OCI-M1 (cell line): ENCODE data around the gene XRCC5.
"Not testable (repeated sequence)": the region's sequence is repeated elsewhere in the genome, so short reads cannot be mapped to it uniquely, and the experiment has no call there.

ENCODE experiments used
- DNase-seq: peaks from one replicate; lab custom pipeline; 2025; lab: John Stamatoyannopoulos, UW

The XRCC5 gene

GRCh38 chr2:216201692-216202306, 92.7 kb downstream of the XRCC5 start:
- DNase-seq: no peak

DNA sequence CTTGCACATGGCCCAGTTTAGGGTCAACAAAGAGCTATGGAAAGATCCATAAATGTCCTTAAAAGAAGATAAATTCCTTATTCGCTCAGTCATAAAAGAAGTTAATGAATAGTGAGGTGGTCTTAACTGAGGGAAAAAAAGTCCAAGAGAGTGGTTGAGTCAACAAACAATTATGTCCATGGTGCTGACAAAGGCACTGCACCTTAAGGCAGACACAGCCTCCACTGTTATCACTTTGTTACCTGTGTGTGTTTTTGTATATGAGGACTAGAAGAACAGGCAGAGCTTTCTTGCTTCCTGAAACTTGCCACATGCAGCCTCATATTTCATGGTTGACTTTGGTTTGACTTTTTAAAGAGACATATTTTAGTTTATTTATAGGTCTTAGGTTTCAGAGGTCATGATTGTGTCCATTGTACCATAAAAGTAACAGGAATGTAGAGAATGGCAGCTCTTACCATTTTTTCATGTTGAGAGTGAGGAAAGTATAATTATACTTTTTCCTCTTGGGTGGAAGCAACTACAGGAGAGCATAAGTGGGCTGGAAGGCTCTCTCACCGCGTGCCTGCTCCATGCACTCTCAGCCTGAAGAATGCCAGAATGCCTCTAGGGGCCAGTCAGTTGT, 93.6 kb downstream of the XRCC5 start:
- DNase-seq: no peak

- DNase-seq: no peak
Observed at GRCh38 chr2:216205486-216205885, 96.3 kb downstream of the XRCC5 start.

DNA sequence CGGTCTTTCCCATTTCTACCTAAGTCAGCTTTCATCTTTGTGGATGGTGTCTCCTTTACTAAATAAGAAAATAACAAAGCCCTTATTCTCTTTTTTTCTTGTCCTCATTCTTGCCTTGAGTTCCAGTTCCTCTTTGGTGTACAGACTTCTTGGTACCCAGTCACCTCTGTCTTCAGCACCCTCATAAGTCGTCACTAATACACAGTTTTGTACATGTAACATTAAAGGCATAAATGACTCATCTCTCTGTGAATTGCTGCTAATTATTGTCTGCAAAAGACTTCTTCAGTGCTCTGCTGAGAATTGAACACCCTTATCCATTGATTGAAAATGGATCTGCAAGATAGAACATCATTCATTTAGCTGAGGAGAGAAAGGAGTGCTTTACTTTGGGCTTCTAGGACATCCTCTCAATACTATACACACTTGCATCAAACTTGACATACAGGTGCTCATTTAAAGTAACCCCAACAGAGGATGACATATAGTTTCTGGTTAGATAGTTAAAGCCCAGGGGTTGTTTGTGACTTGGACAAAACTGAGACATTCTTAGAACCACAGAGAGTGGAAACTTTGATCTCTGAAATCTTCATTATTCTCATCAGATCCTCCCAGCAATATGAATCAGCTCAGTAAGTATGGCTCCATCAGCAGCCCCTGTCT, 97.0 kb downstream of the XRCC5 start:
- DNase-seq: no peak

GRCh38 chr2:216206821-216207220, 97.7 kb downstream of the XRCC5 start:
- no peak for DNase-seq

DNA sequence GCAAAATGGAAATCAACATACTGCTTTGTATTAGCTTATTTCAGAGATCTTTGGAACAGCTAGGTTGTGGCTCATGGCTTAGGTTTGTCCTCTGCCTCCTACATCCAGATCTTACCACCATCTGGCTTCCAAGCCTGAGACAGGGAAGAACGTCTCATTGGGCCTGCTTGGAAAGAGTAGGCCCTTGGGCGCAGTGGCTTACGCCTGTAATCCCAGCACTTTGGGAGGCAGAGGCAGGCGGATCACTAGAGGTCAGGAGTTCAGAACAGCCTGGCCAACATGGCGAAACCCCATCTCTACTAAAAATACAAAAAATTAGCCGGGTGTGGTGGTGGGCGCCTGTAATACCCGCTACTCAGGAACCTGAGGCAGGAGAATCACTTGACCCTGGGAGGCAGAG, 99.5 kb downstream of the XRCC5 start:
- DNase-seq: not testable (repeated sequence)

GRCh38 chr2:216210701-216211540, 101.8 kb downstream of the XRCC5 start:
- no peak for DNase-seq

DNA sequence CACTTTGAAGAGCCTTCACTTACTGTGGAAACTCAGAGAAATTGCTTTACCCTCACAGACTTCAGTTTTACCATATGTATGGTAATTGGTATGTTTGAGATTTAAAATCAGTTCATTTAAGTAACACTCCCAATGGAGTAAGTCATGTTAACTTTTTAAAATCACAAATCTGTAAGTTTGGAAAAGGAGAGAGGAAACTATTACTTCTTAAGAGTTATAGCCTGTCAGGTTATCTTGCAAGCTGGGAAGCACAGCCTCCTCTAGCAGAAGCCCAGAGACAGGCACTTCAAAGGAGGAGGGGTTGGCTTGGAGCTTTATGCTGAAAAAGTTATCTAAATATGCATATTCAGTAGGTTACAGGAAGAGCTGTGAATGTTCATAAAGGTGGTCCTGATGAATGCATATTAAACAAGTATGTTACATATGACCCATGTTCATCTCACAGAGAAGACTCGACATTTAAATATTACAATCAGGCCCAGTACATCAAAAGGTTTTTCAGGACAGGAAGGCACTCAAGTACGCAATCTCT, 102.5 kb downstream of the XRCC5 start:
- DNase-seq: no peak

DNA sequence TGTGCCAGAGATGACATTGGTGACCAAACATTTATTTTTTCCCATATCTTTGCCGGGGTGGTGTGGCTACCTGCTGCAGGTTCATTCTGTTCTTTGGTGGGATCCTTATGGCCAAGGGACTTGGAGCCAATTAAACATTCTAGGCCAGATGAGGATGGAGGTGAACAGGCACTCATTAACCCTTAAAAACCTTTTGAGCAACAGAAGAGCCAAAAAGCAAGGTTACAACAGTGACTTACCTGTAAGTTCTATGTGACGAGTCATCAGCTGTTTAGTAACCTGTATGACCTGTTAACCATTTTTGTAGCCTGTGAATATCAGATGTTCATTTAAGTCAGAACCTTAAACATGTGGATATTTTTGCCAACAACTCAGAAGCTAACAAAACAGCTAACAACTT, 105.6 kb downstream of the XRCC5 start:
- DNase-seq: no peak

DNA sequence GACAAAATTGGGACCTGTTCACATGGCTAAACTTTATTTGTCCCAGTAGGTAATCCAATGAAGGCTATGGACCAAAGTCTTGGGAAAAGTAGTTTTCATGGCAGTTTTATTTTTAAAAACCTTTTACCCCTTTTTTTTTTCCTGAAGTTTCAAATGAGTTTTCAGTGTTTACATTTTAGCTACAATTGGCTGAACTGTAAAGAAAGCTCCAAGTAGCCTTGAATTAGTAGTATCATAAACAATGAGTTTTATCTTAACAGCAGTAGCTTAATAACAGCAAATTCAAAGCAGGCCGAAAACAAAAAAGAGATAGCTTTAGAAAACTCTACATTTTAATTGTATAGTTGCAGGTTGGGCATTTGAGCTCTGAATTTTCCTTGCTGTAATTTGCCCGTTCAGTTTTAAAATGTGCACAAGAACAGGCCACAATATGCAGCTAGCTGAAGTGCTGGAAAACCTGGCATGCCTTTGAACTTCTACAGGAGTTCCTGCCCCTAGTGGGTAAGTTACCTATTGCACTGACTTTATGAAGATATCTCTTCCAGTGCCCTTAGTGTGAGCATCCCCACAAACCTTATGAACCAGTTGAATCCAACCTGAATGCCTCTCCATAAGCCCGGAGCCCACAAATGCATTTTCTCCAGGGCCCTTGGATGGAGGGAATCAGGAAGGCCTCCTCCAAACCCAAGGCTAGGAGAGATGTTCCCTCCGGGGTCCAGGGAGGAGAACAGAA, 106.7 kb downstream of the XRCC5 start:
- peak; percentile 53 for DNase-seq

GRCh38 chr2:216216951-216217903, 108.1 kb downstream of the XRCC5 start:
- DNase-seq: peak; percentile 42

DNA sequence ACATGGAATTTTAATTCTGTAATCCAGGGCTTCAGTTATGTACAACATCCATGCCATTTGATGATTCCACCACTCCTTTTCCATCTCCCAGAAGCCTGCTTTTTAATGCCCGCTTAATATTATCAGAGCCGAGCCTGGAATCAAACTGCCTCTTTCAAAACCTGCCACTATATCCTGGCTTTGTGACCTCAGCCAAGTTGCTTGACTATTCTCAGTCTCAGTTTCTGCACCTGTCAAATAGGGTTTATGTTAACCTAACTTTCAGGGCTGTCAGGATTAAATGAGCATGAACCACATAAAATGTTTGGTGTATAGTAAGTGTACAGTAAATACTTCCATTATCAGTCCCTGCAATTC, 108.7 kb downstream of the XRCC5 start:
- no peak for DNase-seq

DNA sequence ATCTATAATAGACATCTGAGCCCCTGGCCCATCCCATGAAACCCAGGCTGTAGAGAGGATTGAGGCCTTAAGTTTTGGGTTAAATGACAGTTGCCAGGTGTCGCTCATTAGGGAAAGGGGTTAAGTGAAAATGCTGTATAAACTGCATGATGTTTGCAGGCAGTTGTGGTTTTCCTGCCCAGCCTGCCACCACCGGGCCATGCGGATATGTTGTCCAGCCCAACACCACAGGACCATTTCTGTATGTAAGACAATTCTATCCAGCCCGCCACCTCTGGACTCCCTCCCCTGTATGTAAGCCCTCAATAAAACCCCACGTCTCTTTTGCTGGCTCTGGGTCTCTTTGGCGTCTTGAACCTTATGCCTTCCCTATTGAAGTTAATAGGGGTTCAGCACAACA, 110.7 kb downstream of the XRCC5 start:
- no peak for DNase-seq

GRCh38 chr2:216220976-216221375, 111.8 kb downstream of the XRCC5 start:
- no peak for DNase-seq

GRCh38 chr2:216221811-216222210, 112.7 kb downstream of the XRCC5 start:
- DNase-seq: peak; percentile 16

- DNase-seq: peak; percentile 57
Observed at GRCh38 chr2:216222650-216223352, 113.7 kb downstream of the XRCC5 start.

DNA sequence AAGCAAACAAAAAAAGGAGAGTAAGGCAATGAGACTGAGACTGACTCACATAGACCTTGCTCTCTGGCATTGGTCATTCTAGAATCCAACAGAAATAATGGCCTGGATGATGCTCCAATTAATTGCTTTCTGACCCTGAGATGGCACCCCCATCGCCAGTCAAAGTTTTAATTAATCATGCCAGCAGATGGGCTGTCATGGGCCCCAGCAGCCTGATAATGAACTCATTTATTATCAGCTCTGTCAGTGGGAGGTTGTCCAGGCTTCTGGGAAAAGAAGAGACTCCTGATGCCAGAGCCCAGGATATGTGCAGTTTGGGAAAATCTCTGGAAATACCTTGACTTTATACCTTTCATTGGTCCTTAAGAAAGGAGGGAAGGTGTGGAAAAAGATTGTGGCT, 115.2 kb downstream of the XRCC5 start:
- no peak for DNase-seq

DNA sequence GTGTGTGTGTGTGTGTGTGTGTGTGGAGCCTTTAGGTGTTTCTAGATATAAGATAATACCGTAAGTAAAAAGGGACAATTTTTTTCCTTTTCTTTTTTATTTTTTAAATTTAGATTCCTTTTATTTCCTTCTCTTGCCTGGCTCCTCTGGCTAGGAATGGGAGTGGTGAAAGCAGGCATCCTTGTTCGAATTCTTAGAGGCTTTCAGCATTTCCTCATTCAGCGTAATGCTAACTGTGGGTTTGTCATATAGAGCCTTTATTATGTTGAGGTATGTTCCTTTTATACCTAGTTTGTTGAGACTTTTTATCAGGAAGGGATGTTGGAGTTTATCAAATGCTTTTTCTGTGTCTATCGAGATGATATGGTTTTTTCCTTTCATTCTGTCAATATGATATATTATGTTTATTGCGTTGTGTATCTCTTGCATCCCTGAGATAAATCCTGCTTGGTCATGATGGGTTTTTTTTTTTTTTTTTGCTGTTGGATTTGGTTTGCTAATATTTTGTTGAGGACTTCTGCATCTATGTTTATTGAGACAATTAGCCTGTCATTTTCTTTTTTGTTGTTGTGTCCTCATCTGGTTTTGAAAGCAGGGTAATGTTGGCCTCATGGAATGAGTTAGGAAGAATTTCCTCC, 120.2 kb downstream of the XRCC5 start:
- peak; percentile 59 for DNase-seq

GRCh38 chr2:216231867-216232266, 122.7 kb downstream of the XRCC5 start:
- DNase-seq: no peak
